ENCODE results near the gene P2RX4.

DNA sequence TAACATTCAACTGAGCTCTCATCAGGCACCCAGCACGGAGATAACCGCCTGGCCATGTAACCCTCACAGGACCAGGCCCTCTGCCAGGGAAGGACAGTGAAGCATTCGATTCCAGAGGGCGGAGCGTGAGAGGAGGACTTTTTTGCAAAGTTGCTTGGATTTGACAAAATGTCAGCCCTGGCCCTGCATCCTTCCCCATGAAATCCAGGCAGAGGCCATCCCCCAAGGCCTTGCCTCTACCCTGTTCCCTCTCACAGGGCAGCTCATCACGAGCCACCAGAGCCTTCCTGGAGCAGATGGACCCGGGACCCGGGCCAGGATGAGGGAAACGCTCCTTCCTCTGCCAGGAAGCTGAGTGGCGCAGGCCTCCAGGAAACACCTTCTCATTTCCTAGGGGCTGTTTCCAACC is 69.6 kb downstream of the P2RX4 start:
- TF ChIP-seq, protein P1, sequence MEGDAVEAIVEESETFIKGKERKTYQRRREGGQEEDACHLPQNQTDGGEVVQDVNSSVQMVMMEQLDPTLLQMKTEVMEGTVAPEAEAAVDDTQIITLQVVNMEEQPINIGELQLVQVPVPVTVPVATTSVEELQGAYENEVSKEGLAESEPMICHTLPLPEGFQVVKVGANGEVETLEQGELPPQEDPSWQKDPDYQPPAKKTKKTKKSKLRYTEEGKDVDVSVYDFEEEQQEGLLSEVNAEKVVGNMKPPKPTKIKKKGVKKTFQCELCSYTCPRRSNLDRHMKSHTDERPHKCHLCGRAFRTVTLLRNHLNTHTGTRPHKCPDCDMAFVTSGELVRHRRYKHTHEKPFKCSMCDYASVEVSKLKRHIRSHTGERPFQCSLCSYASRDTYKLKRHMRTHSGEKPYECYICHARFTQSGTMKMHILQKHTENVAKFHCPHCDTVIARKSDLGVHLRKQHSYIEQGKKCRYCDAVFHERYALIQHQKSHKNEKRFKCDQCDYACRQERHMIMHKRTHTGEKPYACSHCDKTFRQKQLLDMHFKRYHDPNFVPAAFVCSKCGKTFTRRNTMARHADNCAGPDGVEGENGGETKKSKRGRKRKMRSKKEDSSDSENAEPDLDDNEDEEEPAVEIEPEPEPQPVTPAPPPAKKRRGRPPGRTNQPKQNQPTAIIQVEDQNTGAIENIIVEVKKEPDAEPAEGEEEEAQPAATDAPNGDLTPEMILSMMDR (IDR thresholded peaks at IDR 0.05): no peak
- no peak for TF ChIP-seq POLR2A (IDR thresholded peaks at IDR 0.05)
